ENCODE results near the gene HPCAL1.

DNA sequence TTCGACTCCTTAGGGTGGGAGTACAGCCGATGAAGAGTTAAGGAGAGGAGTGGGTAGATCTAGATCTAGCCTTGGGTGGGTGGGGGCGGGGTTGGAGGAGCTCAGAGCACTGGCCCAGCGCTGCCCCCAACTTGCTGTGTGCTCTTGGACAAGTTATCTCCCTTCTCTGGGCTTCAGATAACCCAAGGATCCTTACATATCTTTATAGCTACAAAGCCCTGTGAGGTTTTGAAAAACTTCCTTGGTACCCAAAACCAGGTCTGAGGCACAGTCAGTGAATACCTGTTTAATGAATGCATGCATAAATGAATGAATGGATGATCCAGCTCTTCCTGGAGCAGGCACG lies 146.8 kb downstream of the HPCAL1 start:
- TF ChIP-seq TCF12 (IDR thresholded peaks at IDR 0.05; ENCODE audit: low read depth) (no peak), EP300 (IDR thresholded peaks at IDR 0.05; ENCODE audit: borderline replicate concordance) (no peak), NFIC (IDR thresholded peaks at IDR 0.05) (no peak), YY1 (IDR thresholded peaks at IDR 0.05; ENCODE audit: low read depth) (no peak)
- TF ChIP-seq, protein P1, sequence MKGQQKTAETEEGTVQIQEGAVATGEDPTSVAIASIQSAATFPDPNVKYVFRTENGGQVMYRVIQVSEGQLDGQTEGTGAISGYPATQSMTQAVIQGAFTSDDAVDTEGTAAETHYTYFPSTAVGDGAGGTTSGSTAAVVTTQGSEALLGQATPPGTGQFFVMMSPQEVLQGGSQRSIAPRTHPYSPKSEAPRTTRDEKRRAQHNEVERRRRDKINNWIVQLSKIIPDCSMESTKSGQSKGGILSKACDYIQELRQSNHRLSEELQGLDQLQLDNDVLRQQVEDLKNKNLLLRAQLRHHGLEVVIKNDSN (IDR thresholded peaks at IDR 0.05), result no peak
